GM13977 (cell line): Measurements from ENCODE around the gene PCSK7.
A peak's percentile ranks its signal among the peaks of the same experiment; 100 is the strongest.

ENCODE experiments used
- DNase-seq: peaks from one replicate; pipeline ENCODE4 v3.0.0; 2012; ENCODE audit warnings: low spot score
- CTCF ChIP-seq: IDR thresholded peaks from 2 replicates; pipeline ENCODE4 v1.5.1; 2012; ENCODE audit warnings: mild to moderate bottlenecking, control low read depth; ENCODE audit not compliant: insufficient read depth; ENCODE audit errors: extremely low read depth, missing control alignments
- in situ Hi-C: fragments of 300-500 bp; cut with MboI; formaldehyde crosslinking; loops from one replicate; pipeline ENCODE4 v1.12.0; 2022; ENCODE audit warnings: low sequenced_read_pairs, low pct_unique_long_range_greater_than_20kb, mixed read lengths, inconsistent platforms; ENCODE audit not compliant: unreplicated experiment

PCSK7 gene

GRCh38 chr11:117226388-117227385, 5.2 kb downstream of the PCSK7 start:
- in situ Hi-C loops, result no loop called here
- peak; percentile 79 for DNase-seq
- TF ChIP-seq CTCF, result peak; percentile 80

GRCh38 chr11:117225553-117226170, 6.2 kb downstream of the PCSK7 start:
- DNase-seq, result no peak
- TF ChIP-seq CTCF, result no peak
- in situ Hi-C loops, result no loop called here

- in situ Hi-C loops, result no loop called here
- DNase-seq, result no peak
Measured at GRCh38 chr11:117223741-117224689, 7.9 kb downstream of the PCSK7 start.

GRCh38 chr11:117222991-117223740, 8.7 kb downstream of the PCSK7 start:
- no peak for DNase-seq
- TF ChIP-seq CTCF, result no peak
- in situ Hi-C loops, result no loop called here

More at GRCh38 chr11:117223741-117224689, 7.9 kb downstream of the PCSK7 start:
- TF ChIP-seq CTCF, result no peak

- in situ Hi-C loops, result no loop called here
- no peak for TF ChIP-seq CTCF
- no peak for DNase-seq
Measured at GRCh38 chr11:117221775-117222517, 9.9 kb downstream of the PCSK7 start.
